Measurements from ENCODE around the gene AMOTL1.

The AMOTL1 gene

GRCh38 chr11:94767701-94768601 lies at the start of gene AMOTL1:
Gene AMOTL1, plus strand, starts transcription at chr11:94768356. Its CDS starts 156 bp downstream, at chr11:94768512.
- FAIRE-seq: no peak

GRCh38 chr11:94719876-94720275 lies 48.3 kb upstream of the AMOTL1 start:
- FAIRE-seq: no peak

- no peak for FAIRE-seq
Observed at GRCh38 chr11:94721565-94722292, 46.4 kb upstream of the AMOTL1 start.

GRCh38 chr11:94722735-94723134 lies 45.4 kb upstream of the AMOTL1 start:
- no peak for FAIRE-seq

- FAIRE-seq: no peak
Observed at GRCh38 chr11:94725097-94725496, 43.1 kb upstream of the AMOTL1 start.

- FAIRE-seq: no peak
Observed at GRCh38 chr11:94727819-94728218, 40.3 kb upstream of the AMOTL1 start.

- FAIRE-seq: no peak
Observed at GRCh38 chr11:94728541-94728940, 39.6 kb upstream of the AMOTL1 start.

- FAIRE-seq: no peak
Observed at GRCh38 chr11:94728966-94729751, 39.0 kb upstream of the AMOTL1 start.

GRCh38 chr11:94730153-94730552 lies 38.0 kb upstream of the AMOTL1 start:
- no peak for FAIRE-seq

GRCh38 chr11:94731880-94732601 lies 36.1 kb upstream of the AMOTL1 start:
- no peak for FAIRE-seq

- FAIRE-seq: no peak
Observed at GRCh38 chr11:94732617-94733281, 35.4 kb upstream of the AMOTL1 start.

- FAIRE-seq: no peak
Observed at GRCh38 chr11:94734563-94735275, 33.4 kb upstream of the AMOTL1 start.

GRCh38 chr11:94735907-94736306 lies 32.2 kb upstream of the AMOTL1 start:
- no peak for FAIRE-seq

GRCh38 chr11:94737171-94737611 lies 31.0 kb upstream of the AMOTL1 start:
- FAIRE-seq: no peak

GRCh38 chr11:94738746-94739145 lies 29.4 kb upstream of the AMOTL1 start:
- FAIRE-seq: no peak

- no peak for FAIRE-seq
Observed at GRCh38 chr11:94739331-94739730, 28.8 kb upstream of the AMOTL1 start.

- FAIRE-seq: no peak
Observed at GRCh38 chr11:94740083-94741021, 27.8 kb upstream of the AMOTL1 start.

- FAIRE-seq: no peak
Observed at GRCh38 chr11:94741022-94741679, 27.0 kb upstream of the AMOTL1 start.

- no peak for FAIRE-seq
Observed at GRCh38 chr11:94742665-94743064, 25.5 kb upstream of the AMOTL1 start.
